ENCODE results near the gene ZDHHC14. TPM values are rescaled to one million over a fixed set of nuclear protein-coding genes. Genes with fewer than 3 reads are reported as not detected.

ZDHHC14 gene
- total RNA-seq, 1 experiment from 2014 or later: 17.3 TPM

GRCh38 chr6:157436944-157437336 is 56.0 kb downstream of the ZDHHC14 start:
- no peak overlapping the region for H3K4me3 Mint-ChIP-seq (ENCODE audit: low read depth, unreplicated experiment)
- intact Hi-C loops (cut with micrococcal nuclease; ENCODE audit: unreplicated experiment): no loop called here
- TF ChIP-seq CTCF (IDR thresholded peaks at IDR 0.05; ENCODE audit: unreplicated experiment): no peak
- no peak for DNase-seq
- H3K36me3 Mint-ChIP-seq (ENCODE audit: insufficient read depth, unreplicated experiment): no peaks in the 10 kb centered on the region
- no peaks in the 10 kb centered on the region for H3K27me3 Mint-ChIP-seq (ENCODE audit: unreplicated experiment)
- H3K4me1 Mint-ChIP-seq (ENCODE audit: low read depth, unreplicated experiment): peaks cover 6% of the 10 kb centered on the region
- no TSS peak for BruUV-seq (replicated peaks)
- CTCF ChIA-PET: interaction anchor here (0.5 kb wide), 1 partner anchor 87 kb away, joined by 3 read pairs; no protein-coding TSS in a partner anchor
- H3K27ac Mint-ChIP-seq (ENCODE audit: unreplicated experiment): no peak overlapping the region
- no peaks in the 10 kb centered on the region for H3K9me3 Mint-ChIP-seq (ENCODE audit: low read depth, unreplicated experiment)

GRCh38 chr6:157438611-157439111 is 57.7 kb downstream of the ZDHHC14 start:
- Mint-ChIP-seq H3K27me3 (ENCODE audit: unreplicated experiment) (no peaks in the 10 kb centered on the region), H3K4me1 (ENCODE audit: low read depth, unreplicated experiment) (no peaks in the 10 kb centered on the region), H3K27ac (ENCODE audit: unreplicated experiment) (no peak overlapping the region), H3K4me3 (ENCODE audit: low read depth, unreplicated experiment) (no peak overlapping the region), H3K36me3 (ENCODE audit: insufficient read depth, unreplicated experiment) (no peaks in the 10 kb centered on the region), H3K9me3 (ENCODE audit: low read depth, unreplicated experiment) (no peaks in the 10 kb centered on the region)
- no peak for TF ChIP-seq CTCF (IDR thresholded peaks at IDR 0.05; ENCODE audit: unreplicated experiment)
- CTCF ChIA-PET: no interaction called here
- no TSS peak for BruUV-seq (replicated peaks)
- intact Hi-C loops (cut with micrococcal nuclease; ENCODE audit: unreplicated experiment): no loop called here
- no peak for DNase-seq

- intact Hi-C loops (cut with micrococcal nuclease; ENCODE audit: unreplicated experiment): no loop called here
- CTCF ChIA-PET: no interaction called here
- H3K27me3 Mint-ChIP-seq (ENCODE audit: unreplicated experiment): no peaks in the 10 kb centered on the region
Observed at GRCh38 chr6:157440171-157440570, 59.2 kb downstream of the ZDHHC14 start.

GRCh38 chr6:157442291-157442690 is 61.3 kb downstream of the ZDHHC14 start:
- Mint-ChIP-seq H3K4me3 (ENCODE audit: low read depth, unreplicated experiment) (no peak overlapping the region), H3K36me3 (ENCODE audit: insufficient read depth, unreplicated experiment) (no peaks in the 10 kb centered on the region)

More at GRCh38 chr6:157440171-157440570, 59.2 kb downstream of the ZDHHC14 start:
- Mint-ChIP-seq H3K9me3 (ENCODE audit: low read depth, unreplicated experiment) (no peaks in the 10 kb centered on the region), H3K27ac (ENCODE audit: unreplicated experiment) (no peak overlapping the region), H3K4me3 (ENCODE audit: low read depth, unreplicated experiment) (no peak overlapping the region), H3K36me3 (ENCODE audit: insufficient read depth, unreplicated experiment) (no peaks in the 10 kb centered on the region), H3K4me1 (ENCODE audit: low read depth, unreplicated experiment) (no peaks in the 10 kb centered on the region)
- no peak for DNase-seq
- TF ChIP-seq CTCF (IDR thresholded peaks at IDR 0.05; ENCODE audit: unreplicated experiment): no peak
- BruUV-seq (replicated peaks): no TSS peak

More at GRCh38 chr6:157442291-157442690, 61.3 kb downstream of the ZDHHC14 start:
- intact Hi-C loops (cut with micrococcal nuclease; ENCODE audit: unreplicated experiment): no loop called here
- DNase-seq: no peak
- BruUV-seq (replicated peaks): no TSS peak
- H3K9me3 Mint-ChIP-seq (ENCODE audit: low read depth, unreplicated experiment): no peaks in the 10 kb centered on the region
- no peaks in the 10 kb centered on the region for H3K4me1 Mint-ChIP-seq (ENCODE audit: low read depth, unreplicated experiment)
- no peaks in the 10 kb centered on the region for H3K27me3 Mint-ChIP-seq (ENCODE audit: unreplicated experiment)
- H3K27ac Mint-ChIP-seq (ENCODE audit: unreplicated experiment): no peak overlapping the region
- TF ChIP-seq CTCF (IDR thresholded peaks at IDR 0.05; ENCODE audit: unreplicated experiment): no peak
- CTCF ChIA-PET: no interaction called here

Measured in Calu3 (cell line).